SK-N-MC (cell line): Measurements from ENCODE around the gene SLC43A1.

Experiments
- EZH2 ChIP-seq: fragments of 200-600 bp; sonication (generic); IDR thresholded peaks from one replicate; pipeline ENCODE4 v1.6.1; 2017; ENCODE audit warnings: antibody characterized with exemption
- FOXP2 ChIP-seq: optimal IDR thresholded peaks from 2 replicates; pipeline ENCODE3; 2011; ENCODE audit warnings: mild to moderate bottlenecking, moderate library complexity; ENCODE audit not compliant: insufficient read depth; ENCODE audit errors: extremely low read length, control extremely low read depth
- POLR2AphosphoS5 ChIP-seq: IDR thresholded peaks from 2 replicates; pipeline ENCODE4 v1.6.1; 2012; ENCODE audit warnings: mild to moderate bottlenecking, low read depth, low read length, borderline replicate concordance

DNA sequence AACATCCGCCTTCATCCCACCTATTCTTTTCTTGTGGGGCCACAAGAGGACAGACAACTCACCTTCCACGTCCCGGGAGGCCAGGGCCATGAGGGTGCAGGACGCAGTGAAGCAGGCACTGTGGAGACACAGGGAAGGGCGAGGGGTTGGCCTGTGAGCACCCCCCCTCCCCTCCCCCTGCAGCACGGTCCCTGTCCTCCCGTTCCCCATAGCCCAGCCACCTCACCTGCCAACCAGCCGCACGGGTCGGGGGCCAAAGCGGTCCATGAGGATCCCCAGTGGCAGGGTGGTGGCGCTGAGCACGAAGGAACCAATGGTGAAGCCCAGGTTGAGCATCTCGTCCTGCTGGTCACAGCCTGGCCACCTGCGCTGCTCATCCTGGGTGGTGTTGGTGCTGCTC lies 14.6 kb downstream of the SLC43A1 start:
- TF ChIP-seq EZH2: no peak
- TF ChIP-seq POLR2AphosphoS5: no peak
- TF ChIP-seq FOXP2: no peak
